Neuronal stem cell (in vitro differentiated cells): ENCODE data around the gene FBXL13.
A peak's percentile ranks its signal among the peaks of the same experiment; 100 is the strongest.

Experiments used
- DNase-seq: peaks from one replicate; pipeline ENCODE4 v3.0.0-alpha.2; 2013; ENCODE audit warnings: low spot score
- H2AFZ ChIP-seq: one replicate; pipeline ENCODE4 v1.6.1; 2013; ENCODE audit warnings: mild to moderate bottlenecking, low read length, inconsistent platforms
- H2AK5ac ChIP-seq: 2 replicates; pipeline ENCODE4 v1.6.1; 2013; ENCODE audit warnings: low read depth, mild to moderate bottlenecking, inconsistent platforms, low read length, moderate library complexity, mixed read lengths
- H2BK120ac ChIP-seq: 2 replicates; pipeline ENCODE4 v1.6.1; 2013; ENCODE audit warnings: low read depth, mild to moderate bottlenecking, inconsistent platforms, low read length, moderate library complexity, mixed read lengths
- H2BK12ac ChIP-seq: one replicate; pipeline ENCODE4 v1.6.1; 2013; ENCODE audit warnings: low read length, inconsistent platforms
- H2BK15ac ChIP-seq: 2 replicates; pipeline ENCODE4 v1.6.1; 2013; ENCODE audit warnings: mild to moderate bottlenecking, low read length, inconsistent platforms, mixed read lengths
- H2BK5ac ChIP-seq: one replicate; pipeline ENCODE4 v1.6.1; 2013; ENCODE audit warnings: inconsistent platforms, mild to moderate bottlenecking, low read length, moderate library complexity
- H3K14ac ChIP-seq: one replicate; pipeline ENCODE4 v1.6.1; 2013; ENCODE audit warnings: low read length, inconsistent platforms
- H3K18ac ChIP-seq: 2 replicates; pipeline ENCODE4 v1.6.1; 2013; ENCODE audit warnings: low read length, inconsistent platforms
- H3K23ac ChIP-seq: 2 replicates; pipeline ENCODE4 v1.6.1; 2013; ENCODE audit warnings: low read depth, mild to moderate bottlenecking, mixed read lengths, low read length, inconsistent platforms; ENCODE audit not compliant: poor library complexity
- H3K27ac ChIP-seq: replicated peaks from 3 replicates; pipeline ENCODE4 v1.5.1; 2013; ENCODE audit warnings: low read length, inconsistent platforms
- H3K27me3 ChIP-seq, 3 experiments: 2 replicates each; pipeline ENCODE4 v1.6.1; 2013; ENCODE audit warnings: low read length in 3 of 3, mild to moderate bottlenecking in 2 of 3, inconsistent platforms in 1 of 3, low read depth in 1 of 3, mixed read lengths in 1 of 3, moderate library complexity in 1 of 3; ENCODE audit not compliant: control insufficient read depth in 3 of 3, insufficient read depth in 3 of 3
- H3K36me3 ChIP-seq, 2 donors: replicated peaks in 1 of 2; 2 replicates each; pipeline ENCODE4 v1.6.1; 2013; ENCODE audit warnings: low read length in 2 of 2; ENCODE audit not compliant: control insufficient read depth in 2 of 2, insufficient read depth in 2 of 2
- H3K4ac ChIP-seq: 2 replicates; pipeline ENCODE4 v1.6.1; 2013; ENCODE audit warnings: inconsistent platforms, mild to moderate bottlenecking, low read length, moderate library complexity
- H3K4me1 ChIP-seq, 2 donors: 1 replicate in 1 of 2; 2 replicates in 1 of 2; pipeline ENCODE4 v1.6.1; 2013; ENCODE audit warnings: low read length in 2 of 2, low read depth in 1 of 2; ENCODE audit not compliant: control insufficient read depth in 2 of 2, insufficient read depth in 1 of 2
- H3K4me2 ChIP-seq: one replicate; pipeline ENCODE4 v1.6.1; 2013; ENCODE audit warnings: mild to moderate bottlenecking, low read length, inconsistent platforms; ENCODE audit not compliant: insufficient read depth, poor library complexity, severe bottlenecking
- H3K4me3 ChIP-seq, 2 donors: 2 replicates each; pipeline ENCODE4 v1.5.1; 2013; ENCODE audit warnings: low read length in 2 of 2, mild to moderate bottlenecking in 2 of 2, inconsistent platforms in 1 of 2, moderate library complexity in 1 of 2
- H3K79me1 ChIP-seq: one replicate; pipeline ENCODE4 v1.6.1; 2013; ENCODE audit warnings: low read depth, mild to moderate bottlenecking, inconsistent platforms, low read length, moderate library complexity
- H3K9ac ChIP-seq: one replicate; pipeline ENCODE4 v1.6.1; 2013; ENCODE audit warnings: mild to moderate bottlenecking, low read depth, low read length, inconsistent platforms; ENCODE audit not compliant: poor library complexity
- H3K9me3 ChIP-seq, 2 donors: replicated peaks in 1 of 2; 2 replicates each; pipeline versions ENCODE3 to v1.6.1; 2013; ENCODE audit warnings: low read length in 2 of 2, mild to moderate bottlenecking in 2 of 2, inconsistent platforms in 1 of 2, low read depth in 1 of 2, mixed read lengths in 1 of 2, moderate library complexity in 1 of 2; ENCODE audit not compliant: control insufficient read depth in 2 of 2, insufficient read depth in 1 of 2
- H4K8ac ChIP-seq: one replicate; pipeline ENCODE4 v1.6.1; 2013; ENCODE audit warnings: low read depth, mild to moderate bottlenecking, inconsistent platforms, low read length, moderate library complexity
- H4K91ac ChIP-seq: one replicate; pipeline ENCODE4 v1.6.1; 2013; ENCODE audit warnings: low read length, low read depth, mild to moderate bottlenecking, inconsistent platforms; ENCODE audit not compliant: poor library complexity
- WGBS, 2 donors: extraction: QIAGEN DNeasy Blood & Tissue Kit; methylation state at CpG; one replicate each; pipeline ENCODE4 v1.1.7; 2013; ENCODE audit warnings: missing lambda C conversion rate in 2 of 2, mixed read lengths in 1 of 2; ENCODE audit not compliant: insufficient read length in 2 of 2, insufficient replicate concordance in 1 of 2; ENCODE audit errors: extremely low coverage in 2 of 2; 5-methylcytosine and 5-hydroxymethylcytosine counted together

The FBXL13 gene

GRCh38 chr7:103073989-103074518 lies 542 bp downstream of the FBXL13 start:
- Histone ChIP-seq H3K18ac (no peak overlapping the region), H2BK15ac (no peak overlapping the region), H3K27me3 (no peaks in the 10 kb centered on the region), H3K4ac (no peak overlapping the region), H4K91ac (no peak overlapping the region), H3K79me1 (peaks cover 2% of the 10 kb centered on the region), H3K9me3 (peaks cover 2 to 5% of the 10 kb centered on the region in 2 donors), H4K8ac (no peak overlapping the region), H3K14ac (no peak overlapping the region), H2BK120ac (no peak overlapping the region), H3K4me1 (peaks cover 0 to 1% of the 10 kb centered on the region in 2 donors), H3K23ac (no peak overlapping the region), H3K9ac (no peak overlapping the region), H3K4me3 (peak overlapping the region; percentile 61 to 92), H3K36me3 (peaks cover 3 to 22% of the 10 kb centered on the region in 2 donors), H2AK5ac (no peak overlapping the region), H3K27ac (no peak overlapping the region), H2BK12ac (no peak overlapping the region), H3K4me2 (peak overlapping the region; percentile 70), H2BK5ac (no peak overlapping the region), H2AFZ (peak overlapping the region; percentile 91)
- no CpG with 5 or more reads among the region's 6 CpGs for WGBS, 2 donors
- no peak for DNase-seq

GRCh38 chr7:103071000-103071399 lies 3.6 kb downstream of the FBXL13 start:
- Histone ChIP-seq H3K27me3 (no peaks in the 10 kb centered on the region), H4K8ac (no peak overlapping the region), H2BK12ac (no peak overlapping the region), H3K14ac (no peak overlapping the region), H3K27ac (no peak overlapping the region), H3K4me2 (no peak overlapping the region), H2BK15ac (no peak overlapping the region), H3K4me1 (peaks cover 0 to 1% of the 10 kb centered on the region in 2 donors), H2BK5ac (no peak overlapping the region), H3K9me3 (peaks cover 2 to 8% of the 10 kb centered on the region in 2 donors), H3K36me3 (no peaks in the 10 kb centered on the region), H2AFZ (no peak overlapping the region), H3K18ac (no peak overlapping the region), H3K4me3 (no peak overlapping the region), H2AK5ac (no peak overlapping the region), H3K79me1 (no peaks in the 10 kb centered on the region), H2BK120ac (no peak overlapping the region), H3K9ac (no peak overlapping the region), H3K23ac (no peak overlapping the region), H4K91ac (no peak overlapping the region), H3K4ac (no peak overlapping the region)
- no peak for DNase-seq
- WGBS, 2 donors, result no CpG with 5 or more reads among the region's 2 CpGs

- Histone ChIP-seq H2BK12ac (no peak overlapping the region), H3K14ac (no peak overlapping the region), H2BK120ac (no peak overlapping the region), H4K8ac (no peak overlapping the region), H3K4me1 (peaks cover 0 to 1% of the 10 kb centered on the region in 2 donors), H3K4ac (no peak overlapping the region), H3K23ac (no peak overlapping the region), H2AFZ (no peak overlapping the region), H3K79me1 (no peaks in the 10 kb centered on the region), H2AK5ac (no peak overlapping the region), H4K91ac (no peak overlapping the region), H2BK15ac (no peak overlapping the region), H3K4me3 (no peak overlapping the region), H2BK5ac (no peak overlapping the region), H3K18ac (no peak overlapping the region), H3K27me3 (no peaks in the 10 kb centered on the region), H3K9me3 (peaks cover 2 to 8% of the 10 kb centered on the region in 2 donors), H3K27ac (no peak overlapping the region), H3K36me3 (no peaks in the 10 kb centered on the region), H3K4me2 (no peak overlapping the region), H3K9ac (no peak overlapping the region)
- DNase-seq, result no peak
- WGBS, 2 donors, result no CpG with 5 or more reads among the region's 23 CpGs
Measured at GRCh38 chr7:103068414-103069403, 5.9 kb downstream of the FBXL13 start.

- H3K27me3 ChIP-seq, result no peaks in the 10 kb centered on the region
- H3K9ac ChIP-seq, result no peak overlapping the region
- H3K4me2 ChIP-seq, result no peak overlapping the region
- no peak overlapping the region for H3K27ac ChIP-seq
- H3K4ac ChIP-seq, result no peak overlapping the region
- DNase-seq, result peak; percentile 5
- H2BK5ac ChIP-seq, result no peak overlapping the region
- H2AFZ ChIP-seq, result no peak overlapping the region
- H3K23ac ChIP-seq, result no peak overlapping the region
- no peaks in the 10 kb centered on the region for H3K36me3 ChIP-seq
- H3K79me1 ChIP-seq, result no peaks in the 10 kb centered on the region
- no peak overlapping the region for H3K4me3 ChIP-seq
- H3K18ac ChIP-seq, result no peak overlapping the region
- H4K91ac ChIP-seq, result no peak overlapping the region
- no peak overlapping the region for H4K8ac ChIP-seq
- no peak overlapping the region for H2BK12ac ChIP-seq
- H2AK5ac ChIP-seq, result no peak overlapping the region
- H3K4me1 ChIP-seq, result peaks cover 0 to 1% of the 10 kb centered on the region in 2 donors
- no peak overlapping the region for H2BK120ac ChIP-seq
- H3K14ac ChIP-seq, result no peak overlapping the region
- H3K9me3 ChIP-seq, result peaks cover 2 to 8% of the 10 kb centered on the region in 2 donors
- no CpG with 5 or more reads among the region's 1 CpG for WGBS, 2 donors
- no peak overlapping the region for H2BK15ac ChIP-seq
Measured at GRCh38 chr7:103065667-103066066, 8.9 kb downstream of the FBXL13 start.
